HepG2 (cell line): ENCODE measurements around the gene GGT1. TPM values are rescaled to one million over a fixed set of nuclear protein-coding genes. Genes with fewer than 3 reads are reported as not detected.

ENCODE experiments used
- ATAC-seq: fragments of 200-7000 bp; cut with Tn5 transposase; 3 replicates; pipeline ENCODE4 v1.9.1; 2020; ENCODE audit warnings: mild to moderate bottlenecking, moderate library complexity
- BruUV-seq: library from RNA; stranded (reverse); fragments of 400-500 nt; replicated peaks from 2 replicates; lab custom pipeline; 2021; lab: Mats Ljungman, UMichigan
- CTCF ChIA-PET: fragments of 300-600 bp; formaldehyde crosslinking; extraction: SDS; loops from one replicate; lab custom pipeline; 2021; ENCODE audit warnings: low total read pairs, inconsistent platforms, low intra/inter-chr PET ratio; lab: Yijun Ruan, JAX
- POLR2A ChIA-PET: fragments of 350-600 bp; sonication (Branson Sonifier 250); formaldehyde crosslinking; loops from one replicate; lab custom pipeline; 2020; ENCODE audit warnings: antibody characterized with exemption, inconsistent platforms; lab: Yijun Ruan, JAX
- DNase-seq: peaks from one replicate; pipeline ENCODE4 v3.0.0-alpha.2; 2015; ENCODE audit warnings: low spot score
- FAIRE-seq: peaks from 3 replicates; lab custom pipeline; 2011; peaks lifted over from hg19 to GRCh38; lab: Jason Lieb, UNC
- H2AFZ ChIP-seq: one replicate; pipeline ENCODE4 v1.6.1; 2011; ENCODE audit warnings: low read length, inconsistent platforms
- H3K27ac ChIP-seq: fragments of 300-600 bp; 3 replicates; pipeline ENCODE4 v1.8.0; 2011; ENCODE audit warnings: mixed run types, mild to moderate bottlenecking, mixed read lengths, low read length, inconsistent platforms; ENCODE audit not compliant: insufficient read depth; ENCODE audit errors: extremely low read length
- H3K27me3 ChIP-seq, 2 experiments: fragments of 200-600 bp in 1 of 2; 2 replicates in 1 of 2; 3 replicates in 1 of 2; pipeline versions ENCODE4 v1.6.0 to v1.8.0; 2011; ENCODE audit warnings: low read length in 2 of 2, mild to moderate bottlenecking in 2 of 2, moderate library complexity in 2 of 2, inconsistent platforms in 1 of 2; ENCODE audit not compliant: insufficient read depth in 2 of 2, control insufficient read depth in 1 of 2
- H3K36me3 ChIP-seq, 2 experiments: fragments of 200-600 bp in 1 of 2; replicated peaks in 1 of 2; 2 replicates in 1 of 2; 3 replicates in 1 of 2; pipeline versions ENCODE4 v1.5.1 to v1.8.0; 2011; ENCODE audit warnings: low read length in 2 of 2, inconsistent platforms in 1 of 2; ENCODE audit not compliant: insufficient read depth in 2 of 2, control insufficient read depth in 1 of 2
- H3K4me1 ChIP-seq: 2 replicates; pipeline ENCODE4 v1.5.1; 2012; ENCODE audit warnings: low read length, inconsistent platforms; ENCODE audit not compliant: insufficient read depth
- H3K4me2 ChIP-seq: 2 replicates; pipeline ENCODE4 v1.6.0; 2011; ENCODE audit warnings: low read depth, low read length, inconsistent platforms
- H3K4me3 ChIP-seq, 3 experiments: fragments of 200-600 bp in 1 of 3; sonication (generic), shearing (Covaris generic) in 1 of 3; replicated peaks in 1 of 3; 2 replicates each; pipeline ENCODE4 v1.5.1; 2011 to 2016; ENCODE audit warnings: low read length in 3 of 3, inconsistent platforms in 2 of 3, low read depth in 2 of 3, mild to moderate bottlenecking in 2 of 3, control low read depth in 1 of 3, mixed read lengths in 1 of 3; ENCODE audit not compliant: insufficient read depth in 1 of 3
- H3K79me2 ChIP-seq: one replicate; pipeline ENCODE4 v1.6.1; 2011; ENCODE audit warnings: low read length, inconsistent platforms; ENCODE audit not compliant: insufficient read depth
- H3K9ac ChIP-seq: 2 replicates; pipeline ENCODE4 v1.6.0; 2011; ENCODE audit warnings: mild to moderate bottlenecking, low read depth, low read length, inconsistent platforms; ENCODE audit not compliant: insufficient read depth
- H3K9me3 ChIP-seq: 2 replicates; pipeline ENCODE4 v1.5.1; 2012; ENCODE audit warnings: mild to moderate bottlenecking, low read length
- H4K20me1 ChIP-seq: 2 replicates; pipeline ENCODE4 v1.6.0; 2011; ENCODE audit warnings: inconsistent platforms, mild to moderate bottlenecking, low read length, moderate library complexity; ENCODE audit not compliant: insufficient read depth
- HNF1A ChIP-seq, 2 experiments: sonication (generic) in 1 of 2; formaldehyde crosslinking in 1 of 2; IDR thresholded peaks; 2 replicates each; pipeline versions ENCODE4 v1.4.0 to v1.6.1; 2016 to 2020; ENCODE audit warnings: borderline replicate concordance in 1 of 2, low read depth in 1 of 2, mild to moderate bottlenecking in 1 of 2, missing genetic modification reagents in 1 of 2
- RBM22 ChIP-seq: fragments of 200-400 bp; formaldehyde crosslinking; optimal IDR thresholded peaks from 2 replicates; pipeline ENCODE3; 2017; ENCODE audit warnings: mild to moderate bottlenecking, low read length, moderate library complexity
- TARDBP ChIP-seq: sonication (generic); formaldehyde crosslinking; IDR thresholded peaks from 2 replicates; pipeline ENCODE4 v1.8.0; 2022; ENCODE audit warnings: mild to moderate bottlenecking, missing genetic modification reagents
- ZBTB1 ChIP-seq: sonication (generic); formaldehyde crosslinking; IDR thresholded peaks from 2 replicates; pipeline ENCODE4 v1.4.0; 2020; ENCODE audit warnings: missing genetic modification reagents, borderline replicate concordance
- WGBS: methylation state at CpG from one replicate; pipeline ENCODE4 v1.1.6; 2017; ENCODE audit warnings: low lambda C conversion rate; 5-methylcytosine and 5-hydroxymethylcytosine counted together
- in situ Hi-C: cut with HindIII; loops from 2 replicates; pipeline ENCODE4 v1.10.0; 2017; ENCODE audit warnings: low pct_unique_long_range_greater_than_20kb; ENCODE audit not compliant: extremely low pct_ligation_motif_present
- intact Hi-C: fragments of 100-400 bp; cut with micrococcal nuclease; formaldehyde crosslinking; loops from one replicate; pipeline ENCODE4 v1.10.0; 2022; ENCODE audit not compliant: unreplicated experiment
- polyA plus RNA-seq, 8 experiments: library from polyadenylated mRNA; depleted of rRNA in 3 of 8; stranded (reverse) in 7 of 8; unstranded in 1 of 8; fragments of >200 nt; fragmentation: Illumina TruSeq in 4 of 8; extraction: Trizol in 4 of 8; gene quantifications; 2 replicates each; pipeline versions ENCODE4 v1.2.1 to v1.2.3, GENCODE V29; 2011 to 2016; ENCODE audit warnings: low read depth in 4 of 8, missing spikeins in 1 of 8, mixed read lengths in 1 of 8; ENCODE audit not compliant: insufficient read depth in 1 of 8
- total RNA-seq, 5 experiments: library from RNA; depleted of rRNA; stranded (reverse); fragments of >200 nt; fragmentation: Illumina TruSeq; extraction: Trizol; gene quantifications; 2 replicates each; pipeline ENCODE4 v1.2.3, GENCODE V29; 2016; ENCODE audit warnings: low read depth in 1 of 5

GGT1 gene
- total and polyA plus RNA-seq, 2 of the 13 experiments (the other 11 are each of a cell fraction or from before 2014, with no cell fraction given): 29.9 to 103 TPM

DNA sequence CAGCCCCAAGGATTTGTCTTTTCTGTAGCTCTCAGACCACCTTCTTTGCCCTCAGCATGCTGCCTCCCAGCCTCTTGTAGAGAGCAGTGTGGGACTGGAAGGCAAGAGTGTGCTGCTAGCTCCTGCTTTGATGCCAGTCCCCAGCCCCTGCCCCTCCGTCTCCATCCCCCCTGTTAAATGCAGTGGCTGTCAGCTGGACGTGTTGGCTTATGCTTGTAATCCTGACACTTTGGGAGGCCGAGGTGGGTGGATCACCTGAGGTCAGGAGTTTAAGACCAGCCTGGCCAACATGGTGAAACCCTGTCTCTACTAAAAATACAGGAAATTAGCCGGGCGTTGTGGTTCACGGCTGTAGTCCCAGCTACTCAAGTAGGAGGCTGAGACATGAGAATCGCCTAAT, 31.7 kb upstream of the GGT1 start:
- Histone ChIP-seq H3K36me3 (peaks cover 36 to 64% of the 10 kb centered on the region in 2 experiments), H3K27ac (peak overlapping the region; percentile 78), H3K9me3 (no peaks in the 10 kb centered on the region), H3K4me1 (peaks cover 64% of the 10 kb centered on the region), H2AFZ (no peak overlapping the region), H3K27me3 (no peaks in the 10 kb centered on the region), H3K9ac (peak overlapping the region; percentile 18; the same call in 1 of the 2 replicates), H3K4me3 (no peak overlapping the region), H4K20me1 (0 out of 2 replicates have a peak, but pooled peaks cover 3% of the 10 kb centered on the region), H3K79me2 (peaks cover 19% of the 10 kb centered on the region), H3K4me2 (no peak overlapping the region; the same call in 1 of the 2 replicates)
- no peak for TF ChIP-seq ZBTB1 (CRISPR knock-in tag)
- peak; percentile 36 for TF ChIP-seq RBM22
- TF ChIP-seq TARDBP (CRISPR knock-in tag): 0 out of 2 replicates have a peak, but pooled peaks have one; percentile 25
- 84% methylated on average over 7 of the region's 7 CpGs for WGBS
- ChIA-PET CTCF (no interaction called here), POLR2A (interaction anchor here (1.1 to 7.9 kb wide), 7 partner anchors 8 to 60 kb away, joined by 3 to 75 read pairs (median 11); partner anchors contain the start of genes GUCD1, LRRC75B and SNRPD3)
- in situ Hi-C loops (no loop called here), intact Hi-C loops (no loop called here)
- no TSS peak for BruUV-seq
- no peak for FAIRE-seq
- peak; percentile 21; the same call in 2 of the 3 replicates for ATAC-seq
- DNase-seq: no peak

GRCh38 chr22:24576778-24577177, 26.2 kb upstream of the GGT1 start:
- no peak for TF ChIP-seq HNF1A (IDR thresholded peaks at IDR 0.05; ENCODE audit: low read depth)
- TF ChIP-seq HNF1A (CRISPR knock-in tag; IDR thresholded peaks at IDR 0.05; ENCODE audit: borderline replicate concordance): no peak
- peak overlapping the region; percentile 97 for H3K27ac ChIP-seq
- no TSS peak for BruUV-seq
- DNase-seq (no peak), ATAC-seq (no peak), FAIRE-seq (no peak)
- POLR2A ChIA-PET: interaction anchor here (1.0 to 6.5 kb wide), 7 partner anchors 9 to 27 kb away, joined by 4 to 138 read pairs (median 27); partner anchors contain the start of genes GUCD1, LRRC75B and SNRPD3
- intact Hi-C loops (no loop called here), in situ Hi-C loops (no loop called here)
- H3K9me3 ChIP-seq: no peaks in the 10 kb centered on the region
- H4K20me1 ChIP-seq: no peaks in the 10 kb centered on the region
- peaks cover 76% of the 10 kb centered on the region for H3K4me1 ChIP-seq
- no peak overlapping the region for H3K4me3 ChIP-seq
- H3K36me3 ChIP-seq: peaks cover 12 to 26% of the 10 kb centered on the region in 2 experiments
- no peak overlapping the region for H3K4me2 ChIP-seq
- CTCF ChIA-PET: no interaction called here
- H3K27me3 ChIP-seq: no peaks in the 10 kb centered on the region
- H2AFZ ChIP-seq: no peak overlapping the region
- WGBS: 38% methylated on average over 1 of the region's 1 CpG
- H3K9ac ChIP-seq: peak overlapping the region; percentile 47; the same call in 1 of the 2 replicates
- H3K79me2 ChIP-seq: no peaks in the 10 kb centered on the region
